Measurements from ENCODE around the gene GPRIN3. TPM values are rescaled to one million over a fixed set of nuclear protein-coding genes. Genes with fewer than 3 reads are reported as not detected.
A peak's percentile ranks its signal among the peaks of the same experiment; 100 is the strongest.

Gene GPRIN3
- total and polyA plus RNA-seq, 2 experiments from 2014 or later, result 0.74 to 3.2 TPM

- TF ChIP-seq, protein P1, sequence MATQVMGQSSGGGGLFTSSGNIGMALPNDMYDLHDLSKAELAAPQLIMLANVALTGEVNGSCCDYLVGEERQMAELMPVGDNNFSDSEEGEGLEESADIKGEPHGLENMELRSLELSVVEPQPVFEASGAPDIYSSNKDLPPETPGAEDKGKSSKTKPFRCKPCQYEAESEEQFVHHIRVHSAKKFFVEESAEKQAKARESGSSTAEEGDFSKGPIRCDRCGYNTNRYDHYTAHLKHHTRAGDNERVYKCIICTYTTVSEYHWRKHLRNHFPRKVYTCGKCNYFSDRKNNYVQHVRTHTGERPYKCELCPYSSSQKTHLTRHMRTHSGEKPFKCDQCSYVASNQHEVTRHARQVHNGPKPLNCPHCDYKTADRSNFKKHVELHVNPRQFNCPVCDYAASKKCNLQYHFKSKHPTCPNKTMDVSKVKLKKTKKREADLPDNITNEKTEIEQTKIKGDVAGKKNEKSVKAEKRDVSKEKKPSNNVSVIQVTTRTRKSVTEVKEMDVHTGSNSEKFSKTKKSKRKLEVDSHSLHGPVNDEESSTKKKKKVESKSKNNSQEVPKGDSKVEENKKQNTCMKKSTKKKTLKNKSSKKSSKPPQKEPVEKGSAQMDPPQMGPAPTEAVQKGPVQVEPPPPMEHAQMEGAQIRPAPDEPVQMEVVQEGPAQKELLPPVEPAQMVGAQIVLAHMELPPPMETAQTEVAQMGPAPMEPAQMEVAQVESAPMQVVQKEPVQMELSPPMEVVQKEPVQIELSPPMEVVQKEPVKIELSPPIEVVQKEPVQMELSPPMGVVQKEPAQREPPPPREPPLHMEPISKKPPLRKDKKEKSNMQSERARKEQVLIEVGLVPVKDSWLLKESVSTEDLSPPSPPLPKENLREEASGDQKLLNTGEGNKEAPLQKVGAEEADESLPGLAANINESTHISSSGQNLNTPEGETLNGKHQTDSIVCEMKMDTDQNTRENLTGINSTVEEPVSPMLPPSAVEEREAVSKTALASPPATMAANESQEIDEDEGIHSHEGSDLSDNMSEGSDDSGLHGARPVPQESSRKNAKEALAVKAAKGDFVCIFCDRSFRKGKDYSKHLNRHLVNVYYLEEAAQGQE (IDR thresholded peaks at IDR 0.05; ENCODE audit: unreplicated experiment), result no peak
- TF ChIP-seq, protein P2, sequence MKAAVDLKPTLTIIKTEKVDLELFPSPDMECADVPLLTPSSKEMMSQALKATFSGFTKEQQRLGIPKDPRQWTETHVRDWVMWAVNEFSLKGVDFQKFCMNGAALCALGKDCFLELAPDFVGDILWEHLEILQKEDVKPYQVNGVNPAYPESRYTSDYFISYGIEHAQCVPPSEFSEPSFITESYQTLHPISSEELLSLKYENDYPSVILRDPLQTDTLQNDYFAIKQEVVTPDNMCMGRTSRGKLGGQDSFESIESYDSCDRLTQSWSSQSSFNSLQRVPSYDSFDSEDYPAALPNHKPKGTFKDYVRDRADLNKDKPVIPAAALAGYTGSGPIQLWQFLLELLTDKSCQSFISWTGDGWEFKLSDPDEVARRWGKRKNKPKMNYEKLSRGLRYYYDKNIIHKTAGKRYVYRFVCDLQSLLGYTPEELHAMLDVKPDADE (IDR thresholded peaks at IDR 0.05), result no peak
- TF ChIP-seq EZH2 (IDR thresholded peaks at IDR 0.05; ENCODE audit: low read depth, unreplicated experiment), result no peak
Observed at GRCh38 chr4:89306486-89307177, 968 bp downstream of the GPRIN3 start (continued).

DNA sequence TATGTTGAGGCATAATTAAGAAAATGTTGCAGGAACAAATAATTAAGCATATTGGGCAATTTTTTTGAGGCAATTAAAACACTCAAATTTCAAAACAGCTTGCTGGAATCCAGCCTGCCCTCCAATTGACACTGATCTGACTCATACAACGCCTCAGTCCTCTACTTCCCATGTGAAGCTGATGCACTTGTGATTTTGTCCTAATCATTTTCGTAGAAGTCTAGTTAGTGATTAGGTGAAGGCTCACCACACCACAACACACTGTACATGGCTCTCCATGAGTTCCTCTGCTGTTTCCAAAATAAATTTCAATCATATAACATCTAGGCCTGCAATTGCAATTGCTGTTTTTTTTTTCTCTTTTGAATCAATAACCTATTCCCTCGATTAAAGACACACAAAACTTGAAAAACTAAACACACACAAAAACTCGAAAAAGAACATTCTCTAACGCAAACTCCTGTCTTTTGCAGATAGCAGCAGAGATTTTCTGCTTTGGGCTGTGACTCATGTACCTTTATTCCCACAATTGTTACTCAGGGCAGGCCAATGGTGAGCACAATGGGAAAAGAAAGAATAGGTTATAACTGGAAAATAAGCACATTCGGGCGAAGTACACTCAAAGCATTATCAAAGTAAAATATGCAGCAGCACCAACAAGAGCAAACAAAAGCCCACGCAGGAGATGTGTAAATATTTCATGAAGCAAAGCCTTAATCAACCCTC, 1.7 kb downstream of the GPRIN3 start:
- Histone ChIP-seq H3K4me3 (no peak overlapping the region; the same call in 1 of the 2 replicates), H4K20me1 (replicated peaks; ENCODE audit: insufficient read depth) (no peaks in the 10 kb centered on the region), H3K27me3 (ENCODE audit: insufficient read depth) (peaks cover 23% of the 10 kb centered on the region), H3K79me2 (replicated peaks; ENCODE audit: insufficient read depth) (no peaks in the 10 kb centered on the region), H3K27ac (ENCODE audit: low read depth) (no peak overlapping the region), H3K9me2 (ENCODE audit: insufficient read depth) (no peaks in the 10 kb centered on the region), H3F3A (replicated peaks; ENCODE audit: low read depth) (no peaks in the 10 kb centered on the region), H3K36me3 (ENCODE audit: insufficient read depth) (no peaks in the 10 kb centered on the region), H3K4me1 (ENCODE audit: insufficient read depth) (peaks cover 18% of the 10 kb centered on the region), H2AFZ (no peak overlapping the region), H3K4me2 (peak overlapping the region; percentile 97)
- ATAC-seq, result no peak
- Mint-ChIP-seq H3K36me3 (ENCODE audit: low read depth) (no peaks in the 10 kb centered on the region), H3K9me3 (no peaks in the 10 kb centered on the region; the same call in 2 of the 3 replicates), H3K27ac (no peak overlapping the region), H3K4me3 (no peak overlapping the region; the same call in 2 of the 3 replicates), H3K27me3 (ENCODE audit: insufficient read depth, low read depth, poor library complexity) (peaks cover 17% of the 10 kb centered on the region), H3K4me1 (peaks cover 25% of the 10 kb centered on the region)
- no peak for DNase-seq (ENCODE audit: low spot score)
- TF ChIP-seq NANOG (IDR thresholded peaks at IDR 0.05; ENCODE audit: borderline replicate concordance), result no peak
- TF ChIP-seq CREB1 (CRISPR knock-in tag; IDR thresholded peaks at IDR 0.05; ENCODE audit: low read depth), result no peak
- TF ChIP-seq, protein P3, sequence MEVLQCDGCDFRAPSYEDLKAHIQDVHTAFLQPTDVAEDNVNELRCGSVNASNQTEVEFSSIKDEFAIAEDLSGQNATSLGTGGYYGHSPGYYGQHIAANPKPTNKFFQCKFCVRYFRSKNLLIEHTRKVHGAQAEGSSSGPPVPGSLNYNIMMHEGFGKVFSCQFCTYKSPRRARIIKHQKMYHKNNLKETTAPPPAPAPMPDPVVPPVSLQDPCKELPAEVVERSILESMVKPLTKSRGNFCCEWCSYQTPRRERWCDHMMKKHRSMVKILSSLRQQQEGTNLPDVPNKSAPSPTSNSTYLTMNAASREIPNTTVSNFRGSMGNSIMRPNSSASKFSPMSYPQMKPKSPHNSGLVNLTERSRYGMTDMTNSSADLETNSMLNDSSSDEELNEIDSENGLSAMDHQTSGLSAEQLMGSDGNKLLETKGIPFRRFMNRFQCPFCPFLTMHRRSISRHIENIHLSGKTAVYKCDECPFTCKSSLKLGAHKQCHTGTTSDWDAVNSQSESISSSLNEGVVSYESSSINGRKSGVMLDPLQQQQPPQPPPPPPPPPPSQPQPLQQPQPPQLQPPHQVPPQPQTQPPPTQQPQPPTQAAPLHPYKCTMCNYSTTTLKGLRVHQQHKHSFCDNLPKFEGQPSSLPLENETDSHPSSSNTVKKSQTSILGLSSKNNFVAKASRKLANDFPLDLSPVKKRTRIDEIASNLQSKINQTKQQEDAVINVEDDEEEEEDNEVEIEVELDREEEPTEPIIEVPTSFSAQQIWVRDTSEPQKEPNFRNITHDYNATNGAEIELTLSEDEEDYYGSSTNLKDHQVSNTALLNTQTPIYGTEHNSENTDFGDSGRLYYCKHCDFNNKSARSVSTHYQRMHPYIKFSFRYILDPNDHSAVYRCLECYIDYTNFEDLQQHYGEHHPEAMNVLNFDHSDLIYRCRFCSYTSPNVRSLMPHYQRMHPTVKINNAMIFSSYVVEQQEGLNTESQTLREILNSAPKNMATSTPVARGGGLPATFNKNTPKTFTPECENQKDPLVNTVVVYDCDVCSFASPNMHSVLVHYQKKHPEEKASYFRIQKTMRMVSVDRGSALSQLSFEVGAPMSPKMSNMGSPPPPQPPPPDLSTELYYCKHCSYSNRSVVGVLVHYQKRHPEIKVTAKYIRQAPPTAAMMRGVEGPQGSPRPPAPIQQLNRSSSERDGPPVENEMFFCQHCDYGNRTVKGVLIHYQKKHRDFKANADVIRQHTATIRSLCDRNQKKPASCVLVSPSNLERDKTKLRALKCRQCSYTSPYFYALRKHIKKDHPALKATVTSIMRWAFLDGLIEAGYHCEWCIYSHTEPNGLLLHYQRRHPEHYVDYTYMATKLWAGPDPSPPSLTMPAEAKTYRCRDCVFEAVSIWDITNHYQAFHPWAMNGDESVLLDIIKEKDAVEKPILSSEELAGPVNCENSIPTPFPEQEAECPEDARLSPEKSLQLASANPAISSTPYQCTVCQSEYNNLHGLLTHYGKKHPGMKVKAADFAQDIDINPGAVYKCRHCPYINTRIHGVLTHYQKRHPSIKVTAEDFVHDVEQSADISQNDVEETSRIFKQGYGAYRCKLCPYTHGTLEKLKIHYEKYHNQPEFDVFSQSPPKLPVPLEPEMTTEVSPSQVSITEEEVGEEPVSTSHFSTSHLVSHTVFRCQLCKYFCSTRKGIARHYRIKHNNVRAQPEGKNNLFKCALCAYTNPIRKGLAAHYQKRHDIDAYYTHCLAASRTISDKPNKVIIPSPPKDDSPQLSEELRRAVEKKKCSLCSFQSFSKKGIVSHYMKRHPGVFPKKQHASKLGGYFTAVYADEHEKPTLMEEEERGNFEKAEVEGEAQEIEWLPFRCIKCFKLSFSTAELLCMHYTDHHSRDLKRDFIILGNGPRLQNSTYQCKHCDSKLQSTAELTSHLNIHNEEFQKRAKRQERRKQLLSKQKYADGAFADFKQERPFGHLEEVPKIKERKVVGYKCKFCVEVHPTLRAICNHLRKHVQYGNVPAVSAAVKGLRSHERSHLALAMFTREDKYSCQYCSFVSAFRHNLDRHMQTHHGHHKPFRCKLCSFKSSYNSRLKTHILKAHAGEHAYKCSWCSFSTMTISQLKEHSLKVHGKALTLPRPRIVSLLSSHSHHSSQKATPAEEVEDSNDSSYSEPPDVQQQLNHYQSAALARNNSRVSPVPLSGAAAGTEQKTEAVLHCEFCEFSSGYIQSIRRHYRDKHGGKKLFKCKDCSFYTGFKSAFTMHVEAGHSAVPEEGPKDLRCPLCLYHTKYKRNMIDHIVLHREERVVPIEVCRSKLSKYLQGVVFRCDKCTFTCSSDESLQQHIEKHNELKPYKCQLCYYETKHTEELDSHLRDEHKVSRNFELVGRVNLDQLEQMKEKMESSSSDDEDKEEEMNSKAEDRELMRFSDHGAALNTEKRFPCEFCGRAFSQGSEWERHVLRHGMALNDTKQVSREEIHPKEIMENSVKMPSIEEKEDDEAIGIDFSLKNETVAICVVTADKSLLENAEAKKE (CRISPR knock-in tag; IDR thresholded peaks at IDR 0.05), result no peak
- TF ChIP-seq, protein P1 (IDR thresholded peaks at IDR 0.05; ENCODE audit: unreplicated experiment), result no peak
- TF ChIP-seq EZH2phosphoT487 (IDR thresholded peaks at IDR 0.05; ENCODE audit: unreplicated experiment), result no peak

All from GM23338 (cell line).